Karpas-422 (cell line): ENCODE results near the gene SLC6A7. TPM values are rescaled to one million over a fixed set of nuclear protein-coding genes. Genes with fewer than 3 reads are reported as not detected.
"Not testable (repeated sequence)": the region's sequence is repeated elsewhere in the genome, so short reads cannot be mapped to it uniquely, and the experiment has no call there.

Source experiments
- DNase-seq: peaks from one replicate; pipeline ENCODE4 v3.0.0-alpha.2; 2015
- H2AFZ ChIP-seq: fragments of 200-600 bp; sonication (generic); 2 replicates; pipeline ENCODE4 v1.6.1; 2014; ENCODE audit warnings: antibody characterized with exemption, low read length, mixed read lengths
- H3K27ac ChIP-seq: fragments of 200-600 bp; sonication (generic); 2 replicates; pipeline ENCODE4 v1.5.1; 2014; ENCODE audit warnings: mild to moderate bottlenecking, low read length, moderate library complexity
- H3K27me3 ChIP-seq: fragments of 200-600 bp; sonication (generic); 2 replicates; pipeline ENCODE4 v1.6.1; 2014; ENCODE audit warnings: low read length, mixed read lengths
- H3K36me3 ChIP-seq: fragments of 200-600 bp; sonication (generic); 2 replicates; pipeline ENCODE4 v1.6.1; 2014; ENCODE audit warnings: low read length, mixed read lengths; ENCODE audit not compliant: insufficient read depth
- H3K4me1 ChIP-seq: fragments of 200-600 bp; sonication (generic); 2 replicates; pipeline ENCODE4 v1.6.1; 2014; ENCODE audit warnings: mild to moderate bottlenecking, low read length, mixed read lengths
- H3K4me2 ChIP-seq: fragments of 200-600 bp; sonication (generic); 2 replicates; pipeline ENCODE4 v1.6.1; 2014; ENCODE audit warnings: low read length, low read depth, mild to moderate bottlenecking; ENCODE audit not compliant: poor library complexity, severe bottlenecking
- H3K4me3 ChIP-seq: fragments of 200-600 bp; sonication (generic); 2 replicates; pipeline ENCODE4 v1.5.1; 2014; ENCODE audit warnings: mild to moderate bottlenecking, antibody characterized with exemption, low read length, mixed read lengths
- H3K79me2 ChIP-seq: fragments of 200-600 bp; sonication (generic); 2 replicates; pipeline ENCODE4 v1.6.1; 2014; ENCODE audit warnings: mild to moderate bottlenecking, low read length, mixed read lengths
- H3K9ac ChIP-seq: fragments of 200-600 bp; sonication (generic); 2 replicates; pipeline ENCODE4 v1.6.0; 2014; ENCODE audit warnings: low read length
- H3K9me2 ChIP-seq: fragments of 200-600 bp; sonication (generic), shearing (Covaris generic); replicated peaks from 2 replicates; pipeline ENCODE4 v1.6.0; 2014; ENCODE audit warnings: mild to moderate bottlenecking, low read length, moderate library complexity; ENCODE audit not compliant: insufficient read depth
- H3K9me3 ChIP-seq: fragments of 300-700, 200-600 bp; sonication (generic); 2 replicates; pipeline ENCODE4 v1.6.1; 2014; ENCODE audit warnings: low read length, mixed read lengths
- H4K20me1 ChIP-seq: fragments of 200-600 bp; sonication (generic); 2 replicates; pipeline ENCODE4 v1.6.1; 2014; ENCODE audit warnings: mild to moderate bottlenecking, antibody characterized with exemption, low read length, low read depth; ENCODE audit not compliant: insufficient read depth
- total RNA-seq: library from RNA; depleted of rRNA; stranded (reverse); fragments of >200 nt; shearing (Covaris generic); gene quantifications from 2 replicates; pipeline ENCODE4 v1.2.3, GENCODE V29; 2014; ENCODE audit warnings: low replicate concordance

Gene SLC6A7
- total RNA-seq, 1 experiment from 2014 or later: not detected

GRCh38 chr5:150245111-150245789 lies 55.4 kb downstream of the SLC6A7 start:
- Histone ChIP-seq H4K20me1 (no peaks in the 10 kb centered on the region), H3K79me2 (no peaks in the 10 kb centered on the region), H2AFZ (no peak overlapping the region), H3K27me3 (no peaks in the 10 kb centered on the region), H3K4me3 (no peak overlapping the region), H3K4me2 (no peak overlapping the region), H3K27ac (no peak overlapping the region), H3K9ac (no peak overlapping the region), H3K4me1 (no peaks in the 10 kb centered on the region), H3K36me3 (no peaks in the 10 kb centered on the region), H3K9me3 (no peaks in the 10 kb centered on the region), H3K9me2 (no peaks in the 10 kb centered on the region)
- no peak for DNase-seq

- no peak overlapping the region for H3K4me2 ChIP-seq
- no peaks in the 10 kb centered on the region for H4K20me1 ChIP-seq
- no peak for DNase-seq
- H3K4me3 ChIP-seq: no peak overlapping the region
- H3K27me3 ChIP-seq: no peaks in the 10 kb centered on the region
- H2AFZ ChIP-seq: no peak overlapping the region
- H3K27ac ChIP-seq: no peak overlapping the region
- no peaks in the 10 kb centered on the region for H3K9me3 ChIP-seq
- H3K36me3 ChIP-seq: no peaks in the 10 kb centered on the region
- H3K4me1 ChIP-seq: no peaks in the 10 kb centered on the region
- H3K9me2 ChIP-seq: no peaks in the 10 kb centered on the region
- H3K79me2 ChIP-seq: no peaks in the 10 kb centered on the region
- no peak overlapping the region for H3K9ac ChIP-seq
These were observed 55.9 kb downstream of the SLC6A7 start for GRCh38 chr5:150245808-150246207.

DNA sequence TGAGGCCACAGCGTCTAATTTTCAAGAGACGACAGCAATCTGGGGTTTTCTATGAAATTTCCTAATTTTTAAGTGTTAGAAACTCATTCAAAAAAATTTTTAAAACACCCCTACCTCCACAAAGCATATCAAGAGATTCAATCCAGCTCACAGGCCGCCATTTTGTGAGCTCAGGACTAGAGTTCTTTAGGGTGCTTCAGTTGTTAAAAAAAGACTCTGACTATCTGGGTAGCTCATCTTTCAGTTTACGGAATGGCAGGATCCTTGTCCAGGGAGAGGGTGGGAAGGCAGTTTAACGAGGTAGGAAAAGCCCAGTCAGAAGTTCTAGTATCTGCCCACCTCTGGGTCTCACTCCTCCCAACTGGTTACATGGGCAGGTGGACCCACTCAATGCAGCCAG lies 56.6 kb downstream of the SLC6A7 start:
- Histone ChIP-seq H3K27me3 (no peaks in the 10 kb centered on the region), H3K79me2 (no peaks in the 10 kb centered on the region), H3K36me3 (no peaks in the 10 kb centered on the region), H4K20me1 (no peaks in the 10 kb centered on the region), H3K4me3 (no peak overlapping the region), H2AFZ (no peak overlapping the region), H3K27ac (no peak overlapping the region), H3K9me3 (no peaks in the 10 kb centered on the region), H3K4me1 (no peaks in the 10 kb centered on the region), H3K4me2 (no peak overlapping the region), H3K9me2 (no peaks in the 10 kb centered on the region), H3K9ac (no peak overlapping the region)
- DNase-seq: no peak

DNA sequence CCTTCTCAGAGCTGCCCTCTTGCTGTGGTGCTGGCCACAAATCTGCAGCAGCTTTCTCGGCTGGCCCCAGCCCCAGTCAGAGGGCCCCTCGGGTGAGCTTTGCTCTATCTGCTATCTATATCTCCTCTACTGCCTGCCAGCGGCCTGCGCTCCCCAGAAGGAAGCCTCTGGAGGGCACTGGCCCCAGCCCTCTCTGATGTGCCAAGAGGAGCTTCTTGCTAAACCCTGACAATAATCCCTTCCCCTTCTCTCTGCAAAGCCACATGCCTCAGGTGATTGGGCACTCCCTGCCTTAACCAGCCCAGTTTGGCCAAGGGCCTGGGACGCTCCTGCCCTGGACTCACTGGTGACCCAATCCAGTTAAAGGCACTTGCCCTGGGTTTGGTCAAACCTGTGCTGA lies 57.0 kb downstream of the SLC6A7 start:
- Histone ChIP-seq H3K27ac (no peak overlapping the region), H3K9ac (no peak overlapping the region), H3K9me2 (no peaks in the 10 kb centered on the region), H2AFZ (no peak overlapping the region), H3K27me3 (no peaks in the 10 kb centered on the region), H3K4me3 (no peak overlapping the region), H3K9me3 (no peaks in the 10 kb centered on the region), H3K4me1 (no peaks in the 10 kb centered on the region), H3K4me2 (no peak overlapping the region), H3K36me3 (no peaks in the 10 kb centered on the region), H4K20me1 (no peaks in the 10 kb centered on the region), H3K79me2 (no peaks in the 10 kb centered on the region)
- no peak for DNase-seq

DNA sequence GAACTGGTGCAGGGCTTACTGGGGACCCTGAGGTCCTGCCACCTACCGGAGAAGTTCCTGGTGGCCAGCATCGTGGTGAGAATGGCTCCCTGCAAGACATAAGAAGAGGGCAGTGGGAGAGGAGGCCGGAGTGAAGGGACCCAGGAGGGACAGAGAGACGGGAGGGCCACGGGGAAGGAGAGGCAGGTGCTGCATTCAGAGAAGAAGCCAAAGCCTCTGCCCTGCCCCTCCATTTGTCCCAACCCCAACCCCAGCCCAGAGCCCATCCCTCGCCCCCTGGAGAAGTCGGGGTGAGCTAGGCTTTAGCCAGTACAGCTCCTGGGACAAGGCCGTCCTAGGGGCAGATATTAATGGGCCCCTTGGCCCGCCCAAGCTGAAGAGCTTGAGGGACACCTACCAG lies 57.9 kb downstream of the SLC6A7 start:
- Histone ChIP-seq H3K9ac (no peak overlapping the region), H3K27me3 (no peaks in the 10 kb centered on the region), H3K36me3 (no peaks in the 10 kb centered on the region), H3K4me2 (no peak overlapping the region), H3K9me3 (no peaks in the 10 kb centered on the region), H3K4me1 (no peaks in the 10 kb centered on the region), H4K20me1 (no peaks in the 10 kb centered on the region), H3K9me2 (no peaks in the 10 kb centered on the region), H3K4me3 (no peak overlapping the region), H2AFZ (no peak overlapping the region), H3K27ac (no peak overlapping the region), H3K79me2 (no peaks in the 10 kb centered on the region)
- DNase-seq: no peak

GRCh38 chr5:150248493-150248892 lies 58.6 kb downstream of the SLC6A7 start:
- not testable (repeated sequence) for H3K9me3 ChIP-seq, H4K20me1 ChIP-seq, H3K9me2 ChIP-seq, H3K4me2 ChIP-seq, H3K79me2 ChIP-seq, H3K4me3 ChIP-seq, H3K27ac ChIP-seq, H3K4me1 ChIP-seq, DNase-seq, H3K27me3 ChIP-seq, H3K36me3 ChIP-seq, H3K9ac ChIP-seq, H2AFZ ChIP-seq

GRCh38 chr5:150248946-150249345 lies 59.1 kb downstream of the SLC6A7 start:
- Histone ChIP-seq H3K9me3 (no peaks in the 10 kb centered on the region), H3K36me3 (no peaks in the 10 kb centered on the region), H3K9me2 (no peaks in the 10 kb centered on the region), H3K27ac (no peak overlapping the region), H3K4me3 (no peak overlapping the region), H3K9ac (no peak overlapping the region), H3K79me2 (no peaks in the 10 kb centered on the region), H3K4me1 (no peaks in the 10 kb centered on the region), H4K20me1 (no peaks in the 10 kb centered on the region), H2AFZ (no peak overlapping the region), H3K27me3 (no peaks in the 10 kb centered on the region), H3K4me2 (no peak overlapping the region)
- no peak for DNase-seq

DNA sequence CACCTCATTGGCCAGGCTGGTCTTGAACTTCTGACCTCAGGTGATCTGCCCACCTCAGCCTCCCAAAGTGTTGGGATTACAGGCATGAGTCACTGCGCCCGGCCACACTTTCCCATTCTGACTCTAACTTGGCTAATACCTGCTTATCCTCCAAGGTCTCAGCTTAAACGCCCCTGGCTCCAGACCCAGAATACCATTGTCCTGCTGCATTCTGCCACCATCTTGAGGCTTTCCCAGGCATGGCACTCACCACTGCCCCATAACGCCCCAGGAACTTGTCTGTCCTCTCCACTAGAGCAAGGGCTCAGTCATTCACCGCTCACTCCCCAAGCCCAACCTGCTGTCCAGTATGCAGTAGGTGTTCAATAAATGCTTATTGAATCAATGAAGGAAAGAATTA lies 59.9 kb downstream of the SLC6A7 start:
- Histone ChIP-seq H3K36me3 (no peaks in the 10 kb centered on the region), H3K4me2 (no peak overlapping the region), H3K27ac (no peak overlapping the region), H3K79me2 (no peaks in the 10 kb centered on the region), H2AFZ (no peak overlapping the region), H3K9me2 (no peaks in the 10 kb centered on the region), H3K27me3 (no peaks in the 10 kb centered on the region), H3K9ac (no peak overlapping the region), H4K20me1 (no peaks in the 10 kb centered on the region), H3K4me1 (no peaks in the 10 kb centered on the region), H3K9me3 (no peaks in the 10 kb centered on the region), H3K4me3 (no peak overlapping the region)
- no peak for DNase-seq

DNA sequence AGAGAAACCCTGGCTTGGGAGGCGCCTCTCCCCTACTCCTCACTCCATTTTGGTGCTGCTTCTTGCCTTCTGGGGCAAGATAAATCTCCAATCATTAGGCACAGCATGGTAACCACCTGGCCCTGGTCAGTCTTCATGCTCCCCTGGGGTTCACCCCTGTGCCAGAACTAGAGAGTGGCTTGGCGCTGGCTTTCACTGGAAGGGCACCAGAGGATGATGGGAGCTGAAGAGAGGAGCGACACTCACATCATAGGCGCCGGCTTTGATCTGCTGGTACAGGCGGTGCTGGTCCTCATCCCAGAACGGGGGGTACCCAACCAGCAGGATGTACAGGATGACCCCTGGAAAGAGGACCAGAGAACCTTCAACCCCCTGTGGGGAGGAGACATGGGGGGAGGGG lies 61.6 kb downstream of the SLC6A7 start:
- H3K4me3 ChIP-seq: no peak overlapping the region
- H4K20me1 ChIP-seq: no peaks in the 10 kb centered on the region
- H3K4me2 ChIP-seq: no peak overlapping the region
- no peaks in the 10 kb centered on the region for H3K36me3 ChIP-seq
- H2AFZ ChIP-seq: no peak overlapping the region
- H3K9ac ChIP-seq: no peak overlapping the region
- no peaks in the 10 kb centered on the region for H3K9me3 ChIP-seq
- no peaks in the 10 kb centered on the region for H3K4me1 ChIP-seq
- H3K27me3 ChIP-seq: no peaks in the 10 kb centered on the region
- H3K27ac ChIP-seq: no peak overlapping the region
- H3K79me2 ChIP-seq: no peaks in the 10 kb centered on the region
- H3K9me2 ChIP-seq: no peaks in the 10 kb centered on the region
- no peak for DNase-seq
